SU-DHL-6 (cell line): ENCODE results near the gene TAF10.

Experiments
- H2AFZ ChIP-seq: fragments of 200-600 bp; sonication (generic); 2 replicates; pipeline ENCODE4 v1.6.1; 2014; ENCODE audit warnings: low read depth, mild to moderate bottlenecking, moderate library complexity, mixed read lengths, antibody characterized with exemption, low read length; ENCODE audit not compliant: severe bottlenecking
- H3F3A ChIP-seq: fragments of 200-600 bp; shearing (Covaris generic); 2 replicates; pipeline ENCODE4 v1.6.0; 2016; ENCODE audit warnings: antibody characterized with exemption, mild to moderate bottlenecking; ENCODE audit not compliant: insufficient read depth
- H3K27ac ChIP-seq: fragments of 200-600 bp; sonication (generic); 2 replicates; pipeline ENCODE4 v1.5.1; 2016; ENCODE audit warnings: low read depth, mild to moderate bottlenecking, low read length, moderate library complexity, mixed read lengths
- H3K27me3 ChIP-seq: fragments of 200-600 bp; sonication (generic), shearing (Covaris generic); 2 replicates; pipeline ENCODE4 v1.6.0; 2014; ENCODE audit warnings: mild to moderate bottlenecking, low read length
- H3K36me3 ChIP-seq: fragments of 200-600 bp; sonication (generic); 2 replicates; pipeline ENCODE4 v1.6.1; 2014; ENCODE audit warnings: mild to moderate bottlenecking, low read length, mixed read lengths
- H3K4me2 ChIP-seq: fragments of 300-600, 200-600 bp; shearing (Covaris generic), sonication (generic); 2 replicates; pipeline ENCODE4 v1.6.0; 2014; ENCODE audit warnings: low read length, low read depth, mild to moderate bottlenecking; ENCODE audit not compliant: poor library complexity, severe bottlenecking
- H3K4me3 ChIP-seq: fragments of 200-600 bp; sonication (generic); 2 replicates; pipeline ENCODE4 v1.5.1; 2014; ENCODE audit warnings: antibody characterized with exemption, low read length, mild to moderate bottlenecking, mixed read lengths; ENCODE audit not compliant: insufficient read depth, poor library complexity, severe bottlenecking
- H3K79me2 ChIP-seq: fragments of 200-600 bp; sonication (generic); 2 replicates; pipeline ENCODE4 v1.6.1; 2014; ENCODE audit warnings: mild to moderate bottlenecking, low read length, moderate library complexity; ENCODE audit not compliant: insufficient read depth
- H3K9ac ChIP-seq: fragments of 200-600 bp; sonication (generic); 2 replicates; pipeline ENCODE4 v1.7.0; 2014; ENCODE audit warnings: mild to moderate bottlenecking, low read length
- H3K9me2 ChIP-seq: fragments of 200-600 bp; sonication (generic); replicated peaks from 2 replicates; pipeline ENCODE4 v1.6.1; 2014; ENCODE audit warnings: low read length; ENCODE audit not compliant: insufficient read depth
- H3K9me3 ChIP-seq: fragments of 200-600 bp; sonication (generic); 2 replicates; pipeline ENCODE4 v1.6.1; 2014; ENCODE audit warnings: low read length, mixed read lengths; ENCODE audit not compliant: insufficient read depth
- H4K20me1 ChIP-seq: fragments of 200-600 bp; sonication (generic); 2 replicates; pipeline ENCODE4 v1.6.1; 2014; ENCODE audit warnings: low read depth, mild to moderate bottlenecking, antibody characterized with exemption, low read length, moderate library complexity, mixed read lengths
- EZH2phosphoT487 ChIP-seq: fragments of 200-600 bp; sonication (generic), shearing (Covaris generic); conservative IDR thresholded peaks from 2 replicates; pipeline ENCODE4 v1.6.1; 2018; ENCODE audit warnings: mild to moderate bottlenecking, antibody characterized with exemption, low read length, moderate library complexity, mixed read lengths
- TF ChIP-seq, protein P1 (sequence below): fragments of 200-600 bp; sonication (generic); IDR thresholded peaks from one replicate; pipeline ENCODE4 v1.5.1; 2017; ENCODE audit warnings: antibody characterized with exemption, mild to moderate bottlenecking, low read length, moderate library complexity; ENCODE audit not compliant: insufficient read depth, poor library complexity, severe bottlenecking

TAF10 gene

DNA sequence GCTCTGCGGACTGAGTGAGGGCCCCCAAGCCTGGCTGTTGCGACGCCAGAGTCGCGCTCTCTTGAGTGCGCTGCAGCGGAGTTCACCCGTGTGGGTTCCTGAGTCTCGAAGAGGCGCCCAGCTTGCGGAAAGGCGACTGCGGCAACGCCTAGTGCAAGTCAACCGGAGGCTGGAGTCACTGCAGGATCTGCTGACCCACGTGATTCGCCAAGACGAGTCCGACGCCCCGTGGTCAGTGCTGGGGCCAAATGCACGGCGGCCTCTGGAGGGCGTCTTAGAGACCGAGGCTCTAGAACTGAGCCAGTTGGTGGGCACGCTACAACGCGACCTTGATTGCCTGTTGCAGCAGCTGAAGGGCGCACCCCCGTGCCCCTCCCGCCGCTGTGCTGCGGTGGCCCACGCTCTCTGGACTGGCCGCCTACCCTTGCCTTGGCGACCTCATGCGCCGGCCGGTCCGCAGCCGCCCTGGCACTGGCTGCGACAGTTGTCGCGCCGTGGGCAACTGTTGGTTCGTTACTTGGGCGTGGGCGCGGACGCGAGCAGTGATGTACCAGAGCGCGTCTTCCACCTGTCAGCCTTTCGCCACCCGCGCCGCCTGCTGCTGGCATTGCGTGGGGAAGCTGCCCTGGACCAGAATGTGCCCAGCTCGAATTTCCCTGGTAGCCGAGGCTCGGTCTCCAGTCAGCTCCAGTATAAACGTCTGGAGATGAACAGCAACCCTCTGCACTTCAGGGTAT is 41.2 kb downstream of the TAF10 start:
- Histone ChIP-seq H3K9me3 (no peaks in the 10 kb centered on the region), H3K9me2 (no peaks in the 10 kb centered on the region), H2AFZ (no peak overlapping the region), H3K36me3 (no peaks in the 10 kb centered on the region), H3K9ac (no peak overlapping the region), H3K79me2 (no peaks in the 10 kb centered on the region), H3K4me3 (no peak overlapping the region), H3K27me3 (no peaks in the 10 kb centered on the region), H3K4me2 (no peak overlapping the region), H3K27ac (no peak overlapping the region), H4K20me1 (no peaks in the 10 kb centered on the region), H3F3A (no peaks in the 10 kb centered on the region)
- TF ChIP-seq EZH2phosphoT487 = no peak
- TF ChIP-seq, protein P1, sequence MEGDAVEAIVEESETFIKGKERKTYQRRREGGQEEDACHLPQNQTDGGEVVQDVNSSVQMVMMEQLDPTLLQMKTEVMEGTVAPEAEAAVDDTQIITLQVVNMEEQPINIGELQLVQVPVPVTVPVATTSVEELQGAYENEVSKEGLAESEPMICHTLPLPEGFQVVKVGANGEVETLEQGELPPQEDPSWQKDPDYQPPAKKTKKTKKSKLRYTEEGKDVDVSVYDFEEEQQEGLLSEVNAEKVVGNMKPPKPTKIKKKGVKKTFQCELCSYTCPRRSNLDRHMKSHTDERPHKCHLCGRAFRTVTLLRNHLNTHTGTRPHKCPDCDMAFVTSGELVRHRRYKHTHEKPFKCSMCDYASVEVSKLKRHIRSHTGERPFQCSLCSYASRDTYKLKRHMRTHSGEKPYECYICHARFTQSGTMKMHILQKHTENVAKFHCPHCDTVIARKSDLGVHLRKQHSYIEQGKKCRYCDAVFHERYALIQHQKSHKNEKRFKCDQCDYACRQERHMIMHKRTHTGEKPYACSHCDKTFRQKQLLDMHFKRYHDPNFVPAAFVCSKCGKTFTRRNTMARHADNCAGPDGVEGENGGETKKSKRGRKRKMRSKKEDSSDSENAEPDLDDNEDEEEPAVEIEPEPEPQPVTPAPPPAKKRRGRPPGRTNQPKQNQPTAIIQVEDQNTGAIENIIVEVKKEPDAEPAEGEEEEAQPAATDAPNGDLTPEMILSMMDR = no peak

DNA sequence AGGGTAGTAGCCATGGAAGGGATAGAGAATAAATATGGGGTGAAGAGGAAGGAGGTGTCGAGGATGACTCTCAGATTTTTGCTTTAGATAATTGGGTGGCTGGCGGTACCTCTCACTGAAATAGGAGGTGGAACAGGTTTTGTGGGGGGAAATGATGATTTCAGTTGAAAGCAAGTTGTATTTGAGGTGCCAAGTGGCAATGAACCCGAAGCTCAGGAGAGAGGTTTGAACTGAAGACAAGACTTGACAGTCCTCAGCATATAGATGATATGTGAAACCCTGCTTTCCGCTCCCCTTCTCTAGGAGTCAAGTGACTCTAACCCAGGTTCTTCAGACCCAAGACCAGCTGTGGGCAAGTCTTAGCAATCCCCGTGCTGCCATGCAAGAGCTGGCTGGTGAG is 42.3 kb downstream of the TAF10 start:
- no peak for TF ChIP-seq EZH2phosphoT487
- TF ChIP-seq, protein P1 = no peak
- H3K9me2 ChIP-seq = no peaks in the 10 kb centered on the region
- H3K36me3 ChIP-seq = no peaks in the 10 kb centered on the region
- H3K27me3 ChIP-seq = no peaks in the 10 kb centered on the region
- H3K9me3 ChIP-seq = no peaks in the 10 kb centered on the region
- no peak overlapping the region for H3K9ac ChIP-seq
- no peak overlapping the region for H3K4me2 ChIP-seq
- H3K27ac ChIP-seq = no peak overlapping the region
- no peak overlapping the region for H2AFZ ChIP-seq
- no peaks in the 10 kb centered on the region for H4K20me1 ChIP-seq
- no peaks in the 10 kb centered on the region for H3K79me2 ChIP-seq
- no peak overlapping the region for H3K4me3 ChIP-seq
- H3F3A ChIP-seq = no peaks in the 10 kb centered on the region

DNA sequence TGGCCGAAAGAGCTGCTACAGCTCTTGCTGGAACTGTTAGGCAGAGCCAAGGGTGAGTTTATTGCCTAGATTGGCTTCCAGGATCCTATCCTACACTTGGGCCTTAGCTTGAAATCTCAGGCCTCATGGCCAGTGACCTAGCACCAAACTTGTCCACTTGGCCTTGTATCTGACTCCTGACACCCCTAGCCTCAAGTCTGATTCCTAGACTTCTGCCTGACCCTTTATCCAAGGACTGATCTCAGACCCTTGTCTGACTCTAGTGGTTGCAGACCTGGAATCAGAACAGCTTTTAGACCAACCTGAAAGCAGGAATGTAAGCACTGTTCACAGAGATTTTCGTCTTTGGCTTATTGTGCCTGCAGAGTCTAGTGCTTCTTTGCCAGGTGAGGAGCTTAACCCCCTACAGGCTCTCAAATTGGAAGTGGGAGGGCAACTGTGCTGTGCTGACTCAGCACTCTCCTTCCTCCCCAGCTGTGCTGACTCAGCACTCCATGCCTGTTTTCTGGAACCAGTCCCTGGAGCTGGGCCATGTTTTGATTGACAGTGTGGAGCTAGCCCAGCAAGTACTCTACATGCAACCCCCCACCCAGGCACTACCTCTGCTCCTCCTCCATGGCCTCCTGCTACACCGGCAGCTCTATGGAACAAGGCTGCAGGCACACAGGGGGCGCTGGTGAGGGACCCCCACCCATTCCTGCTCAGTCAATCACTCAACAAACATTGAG is 43.7 kb downstream of the TAF10 start:
- TF ChIP-seq, protein P1 = no peak
- no peak for TF ChIP-seq EZH2phosphoT487
- Histone ChIP-seq H3K4me3 (no peak overlapping the region), H3K9me3 (no peaks in the 10 kb centered on the region), H3K9me2 (no peaks in the 10 kb centered on the region), H3K4me2 (no peak overlapping the region), H4K20me1 (no peaks in the 10 kb centered on the region), H3K9ac (no peak overlapping the region), H3K79me2 (no peaks in the 10 kb centered on the region), H3K27me3 (no peaks in the 10 kb centered on the region), H3K36me3 (no peaks in the 10 kb centered on the region), H3K27ac (no peak overlapping the region), H2AFZ (no peak overlapping the region), H3F3A (no peaks in the 10 kb centered on the region)
